Skin of body (tissue), 2 donors: Measurements from ENCODE around the gene PKD1. TPM values are rescaled to one million over a fixed set of nuclear protein-coding genes. Genes with fewer than 3 reads are reported as not detected.

ENCODE experiments used
- DNase-seq: peaks from one replicate; lab custom pipeline; 2025; lab: John Stamatoyannopoulos, UW
- total RNA-seq: library from RNA; depleted of rRNA; stranded (reverse); fragments of >200 nt; gene quantifications from one replicate; pipeline ENCODE4 v1.2.3, GENCODE V29; 2014

PKD1 gene
- total RNA-seq, 1 donor from 2014 or later: 76.2 TPM

DNA sequence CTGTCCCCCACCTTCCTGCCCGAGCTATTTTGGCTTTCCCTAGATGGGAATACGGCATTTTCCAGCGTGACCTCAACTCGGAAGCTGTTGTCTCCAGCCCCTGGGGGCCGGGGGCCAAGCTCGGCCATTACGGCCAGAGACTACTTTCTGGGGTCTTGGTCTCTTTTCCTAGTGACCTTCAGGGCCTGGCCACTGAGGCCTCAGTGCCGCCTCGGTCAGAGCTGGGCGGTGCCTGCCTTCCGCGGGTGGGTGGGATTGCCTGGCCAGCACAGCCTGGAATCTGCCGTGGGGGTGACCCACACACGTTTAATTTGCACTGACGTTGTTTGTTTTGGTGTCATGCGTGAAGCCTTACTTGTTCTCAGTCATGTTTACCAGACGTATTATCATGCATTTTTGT lies 58.7 kb downstream of the PKD1 start:
- no peak for DNase-seq

DNA sequence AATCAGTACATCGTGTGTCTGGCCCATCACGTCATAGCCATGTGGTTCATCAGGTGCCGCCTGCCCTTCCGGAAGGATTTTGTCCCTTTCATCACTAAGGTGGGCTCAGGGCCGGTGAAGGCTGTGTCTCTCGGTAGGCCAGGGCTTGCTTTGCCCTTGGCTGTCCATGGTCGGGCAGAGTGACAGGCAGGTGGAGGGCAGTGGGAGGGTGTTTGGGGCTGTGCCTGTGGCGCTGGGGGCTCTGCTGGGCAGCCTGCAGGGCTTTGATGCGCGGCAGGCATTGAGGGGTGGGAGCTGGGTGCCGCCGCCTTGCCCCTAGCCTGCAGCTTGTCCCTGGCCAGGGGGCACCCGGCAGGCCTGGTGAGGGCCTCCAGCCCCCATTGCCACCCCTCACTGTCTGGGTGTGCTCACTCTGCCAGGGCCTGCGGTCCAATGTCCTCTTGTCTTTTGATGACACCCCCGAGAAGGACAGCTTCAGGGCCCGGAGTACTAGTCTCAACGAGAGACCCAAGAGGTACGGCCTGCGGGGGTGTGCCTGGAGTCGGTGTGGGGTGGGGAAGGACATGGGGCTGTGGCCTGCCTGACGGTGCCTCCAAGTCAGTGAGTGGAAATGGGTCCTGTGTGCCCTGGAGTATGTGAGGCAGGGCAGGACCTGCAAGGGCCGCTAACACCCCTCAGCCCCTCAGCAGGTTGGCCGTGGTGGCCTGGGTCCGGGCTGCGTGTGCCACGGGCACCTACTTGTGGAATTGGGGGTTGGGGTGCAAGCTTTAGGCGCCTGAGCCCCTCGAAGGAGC lies 59.4 kb downstream of the PKD1 start:
- DNase-seq: no peak

DNA sequence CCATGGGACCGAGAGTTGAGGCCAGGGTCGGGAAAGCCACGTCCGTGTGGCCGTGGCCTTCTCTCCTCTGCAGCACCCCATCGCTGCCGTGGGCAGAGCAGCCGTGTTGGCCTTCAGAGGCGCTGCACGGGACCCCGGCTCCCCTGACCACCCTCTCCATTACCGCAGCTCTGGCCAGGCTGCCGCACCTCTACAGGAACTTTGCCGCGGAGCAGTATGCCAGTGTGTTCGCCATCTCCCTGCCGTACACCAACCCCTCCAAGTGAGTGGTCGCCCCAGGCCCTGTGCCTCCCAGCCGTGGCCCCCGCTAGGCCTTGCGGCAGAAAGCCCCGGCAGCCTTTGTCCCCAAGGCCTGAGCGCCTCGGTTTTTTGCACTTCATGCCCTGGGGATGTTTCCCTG lies 60.1 kb downstream of the PKD1 start:
- DNase-seq: no peak

DNA sequence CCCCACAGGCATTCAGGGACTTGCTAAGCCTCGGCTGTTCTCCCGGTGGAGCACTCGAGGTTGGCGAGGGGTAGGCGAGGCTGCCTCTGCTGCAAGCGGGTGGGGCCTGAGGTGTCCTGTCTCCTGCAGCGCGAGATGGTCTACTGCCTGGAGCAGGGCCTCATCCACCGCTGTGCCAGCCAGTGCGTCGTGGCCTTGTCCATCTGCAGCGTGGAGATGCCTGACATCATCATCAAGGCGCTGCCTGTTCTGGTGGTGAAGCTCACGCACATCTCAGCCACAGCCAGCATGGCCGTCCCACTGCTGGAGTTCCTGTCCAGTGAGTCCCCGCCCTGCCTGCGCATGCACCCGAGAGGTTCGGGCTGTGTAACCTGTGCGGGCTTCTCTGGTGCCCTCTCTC lies 61.6 kb downstream of the PKD1 start:
- no peak for DNase-seq

DNA sequence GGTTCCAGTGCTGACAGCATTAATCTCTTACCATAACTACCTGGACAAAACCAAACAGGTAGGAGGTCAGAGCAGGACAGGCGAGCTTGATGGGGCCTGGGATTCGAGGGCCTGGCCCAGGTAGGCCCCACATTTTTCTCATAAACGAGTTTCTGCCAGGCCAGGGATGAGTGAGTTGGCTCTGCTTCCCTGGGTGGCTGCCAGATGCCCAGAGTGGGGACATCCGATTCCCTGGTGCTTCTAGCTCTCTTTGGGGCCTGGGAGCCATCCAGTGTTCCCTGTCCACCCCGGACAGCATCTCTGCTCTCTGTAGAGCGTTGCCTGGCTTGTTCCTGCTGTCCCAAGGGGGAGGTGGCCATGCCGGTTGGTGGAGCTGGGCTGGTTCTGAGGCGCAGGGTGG lies 62.8 kb downstream of the PKD1 start:
- no peak for DNase-seq

DNA sequence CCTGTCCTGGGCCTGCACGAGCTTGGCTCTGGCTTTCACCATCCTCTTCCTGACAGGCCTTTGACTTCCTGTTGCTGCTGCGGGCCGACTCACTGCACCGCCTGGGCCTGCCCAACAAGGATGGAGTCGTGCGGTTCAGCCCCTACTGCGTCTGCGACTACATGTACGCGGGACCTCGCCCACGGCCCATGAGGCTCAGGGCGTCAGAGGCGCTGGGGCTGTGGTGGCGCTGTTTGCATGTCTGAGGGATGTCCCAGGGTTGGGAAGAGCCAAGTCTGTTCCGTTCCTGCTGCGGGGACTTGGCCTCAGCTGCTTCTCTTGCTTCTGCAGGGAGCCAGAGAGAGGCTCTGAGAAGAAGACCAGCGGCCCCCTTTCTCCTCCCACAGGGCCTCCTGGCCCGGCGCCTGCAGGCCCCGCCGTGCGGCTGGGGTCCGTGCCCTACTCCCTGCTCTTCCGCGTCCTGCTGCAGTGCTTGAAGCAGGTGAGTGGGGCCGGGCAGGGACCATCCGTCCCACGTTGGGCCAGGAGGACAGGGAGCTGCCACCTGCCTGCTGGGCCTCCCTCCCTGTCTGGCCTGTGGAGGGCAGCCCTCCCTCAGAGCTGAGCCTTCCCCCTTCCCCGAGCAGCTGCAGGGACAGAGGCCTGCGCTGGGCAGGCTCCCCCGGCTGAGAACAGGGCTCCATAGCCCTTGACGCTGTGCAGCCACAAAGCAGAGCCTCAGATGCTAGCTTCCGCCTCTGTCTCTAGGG lies 64.1 kb downstream of the PKD1 start:
- no peak for DNase-seq

DNA sequence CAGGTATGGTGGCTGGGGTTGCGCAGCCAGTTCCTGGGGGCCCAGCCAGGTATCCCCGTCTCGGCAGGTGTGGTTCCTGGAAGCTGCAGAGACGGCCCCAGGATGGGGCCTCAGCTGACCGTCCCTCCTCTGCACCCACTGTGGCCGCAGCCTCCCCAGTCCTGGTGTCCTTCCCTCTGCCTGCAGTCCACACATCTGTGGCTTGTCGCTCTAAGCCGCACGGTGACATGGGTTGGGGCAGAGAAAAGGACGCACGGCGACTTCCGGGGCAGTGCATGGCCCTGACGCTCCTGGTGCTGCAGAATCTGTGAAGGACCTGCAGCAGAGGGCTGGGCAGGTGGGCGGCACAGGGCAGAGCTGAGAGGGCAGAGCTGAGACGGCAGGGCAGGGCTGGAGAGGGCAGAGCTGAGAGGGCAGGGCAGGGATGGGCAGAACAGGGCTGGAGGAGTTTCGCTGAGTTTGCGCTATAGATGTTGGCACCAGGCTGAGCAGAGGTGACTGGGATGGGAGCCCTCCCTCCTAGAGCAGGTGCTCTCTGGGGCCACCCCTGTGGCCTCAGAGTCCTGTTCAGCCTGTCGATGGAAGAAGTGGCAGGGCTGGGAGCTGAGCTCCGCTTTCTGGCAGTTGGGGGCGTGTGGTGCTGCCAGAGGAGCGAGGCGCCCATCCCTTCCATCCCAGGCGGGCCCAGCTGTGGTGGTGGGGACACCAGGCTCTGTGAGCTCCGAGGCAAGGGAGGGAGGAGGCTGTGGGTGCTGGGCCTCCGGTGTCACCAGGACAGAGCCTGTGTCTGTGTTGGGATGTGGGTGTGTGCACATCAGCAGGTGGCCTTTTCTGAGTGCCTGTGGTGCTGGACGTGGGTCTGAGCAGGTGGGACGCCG lies 64.9 kb downstream of the PKD1 start:
- DNase-seq: no peak

DNA sequence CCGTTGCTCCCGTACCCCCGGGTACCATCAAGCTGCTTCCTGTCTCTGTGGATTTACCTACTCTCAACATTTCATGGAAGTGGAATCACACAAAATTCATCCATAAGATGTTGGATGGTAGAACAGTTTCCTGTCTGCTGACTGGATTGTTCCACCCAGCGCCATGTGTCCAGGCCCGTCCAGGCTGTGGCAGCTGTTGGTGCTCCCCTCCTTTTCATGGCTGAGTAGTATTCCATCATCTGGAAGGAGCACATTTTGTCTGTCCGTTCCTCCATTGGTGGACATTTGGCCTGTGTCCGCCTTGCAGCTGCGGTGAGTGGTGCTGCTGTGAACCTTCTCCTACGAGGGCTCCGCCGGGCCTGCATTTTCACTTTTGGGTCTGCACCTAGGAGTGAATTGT lies 69.6 kb downstream of the PKD1 start:
- DNase-seq: no peak

DNA sequence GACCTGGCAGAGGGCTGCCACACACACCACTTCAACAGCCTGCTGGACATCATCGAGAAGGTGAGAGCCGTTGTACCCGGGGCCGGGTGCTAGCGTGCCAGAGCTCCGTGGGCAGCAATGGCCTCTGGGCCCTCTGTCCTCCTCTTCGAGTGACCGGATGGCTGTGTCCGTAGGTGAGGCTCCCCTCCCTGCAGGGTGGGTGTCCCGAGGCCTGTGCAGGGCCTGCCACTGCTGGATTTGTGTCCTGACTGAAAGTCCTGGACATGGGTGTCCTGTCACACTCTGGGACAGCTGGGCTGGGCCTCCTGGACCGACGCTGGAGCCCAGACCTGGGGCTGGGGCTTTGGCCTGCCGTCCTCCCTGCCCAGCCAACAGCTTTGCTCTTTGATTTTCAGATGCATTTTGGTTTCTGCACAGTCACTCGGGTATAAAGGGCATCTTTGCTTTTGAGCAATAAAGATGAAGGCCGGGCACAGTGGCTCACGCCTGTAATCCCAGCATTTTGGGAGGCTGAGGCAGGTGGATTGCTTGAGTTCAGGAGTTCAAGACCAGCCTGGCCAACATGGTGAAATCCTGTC lies 71.2 kb downstream of the PKD1 start:
- DNase-seq: no peak

DNA sequence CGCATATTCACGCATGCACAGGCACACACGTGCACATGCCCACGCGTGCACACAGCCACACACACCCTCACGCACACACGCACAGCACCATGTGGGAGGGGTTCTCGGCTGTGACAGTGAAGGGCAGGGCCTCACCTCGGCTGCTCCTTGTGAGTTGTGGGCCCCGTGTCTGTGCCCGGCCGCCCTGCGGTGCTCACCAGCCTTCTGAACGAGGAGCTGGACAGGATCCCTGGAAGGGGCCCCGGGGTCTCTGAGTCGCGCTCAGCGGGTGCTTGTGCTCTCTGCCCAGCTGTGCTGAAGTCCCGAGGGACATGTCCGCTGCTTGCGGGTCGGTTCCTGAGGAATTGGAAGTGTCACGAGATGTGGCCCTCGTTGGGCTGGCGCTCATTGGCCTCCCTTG lies 71.8 kb downstream of the PKD1 start:
- DNase-seq: no peak

DNA sequence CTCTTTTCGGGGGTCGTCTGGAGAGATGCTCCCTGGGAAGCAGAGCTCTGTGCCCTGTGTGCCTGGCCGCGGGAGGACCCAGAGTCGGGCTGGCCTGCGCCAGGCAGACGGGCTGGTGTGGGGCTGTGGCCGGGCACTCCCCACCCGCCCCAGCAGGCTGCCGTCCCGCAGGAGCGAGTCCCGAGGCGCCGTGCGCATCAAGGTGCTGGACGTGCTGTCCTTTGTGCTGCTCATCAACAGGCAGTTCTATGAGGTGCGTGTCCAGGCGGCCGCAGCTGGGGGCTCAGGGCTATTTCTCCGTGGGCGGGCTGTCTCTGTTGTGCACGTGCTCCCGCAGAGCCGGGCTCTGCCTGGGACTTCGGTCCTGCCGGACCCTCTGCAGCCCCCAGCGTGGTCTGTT lies 72.9 kb downstream of the PKD1 start:
- DNase-seq: no peak

DNA sequence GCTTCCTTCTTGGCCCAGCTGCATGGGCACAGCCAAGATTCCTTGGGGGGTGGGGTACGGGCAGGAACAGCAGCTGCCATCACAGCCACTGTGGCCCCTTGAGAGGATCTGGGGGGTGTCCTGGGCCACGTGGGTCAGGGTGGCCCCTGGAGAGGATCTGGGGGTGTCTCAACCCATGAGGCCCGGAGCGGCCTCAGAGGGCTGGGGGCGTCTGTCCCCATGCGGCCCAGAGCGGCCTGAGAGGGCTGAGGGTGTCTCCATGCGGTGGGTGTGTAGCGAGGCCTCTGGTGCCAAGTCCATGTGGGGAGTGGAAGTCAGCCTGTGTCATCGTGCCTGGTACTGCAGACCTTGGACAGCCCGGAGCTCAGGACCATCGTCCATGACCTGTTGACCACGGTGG lies 74.2 kb downstream of the PKD1 start:
- no peak for DNase-seq

DNA sequence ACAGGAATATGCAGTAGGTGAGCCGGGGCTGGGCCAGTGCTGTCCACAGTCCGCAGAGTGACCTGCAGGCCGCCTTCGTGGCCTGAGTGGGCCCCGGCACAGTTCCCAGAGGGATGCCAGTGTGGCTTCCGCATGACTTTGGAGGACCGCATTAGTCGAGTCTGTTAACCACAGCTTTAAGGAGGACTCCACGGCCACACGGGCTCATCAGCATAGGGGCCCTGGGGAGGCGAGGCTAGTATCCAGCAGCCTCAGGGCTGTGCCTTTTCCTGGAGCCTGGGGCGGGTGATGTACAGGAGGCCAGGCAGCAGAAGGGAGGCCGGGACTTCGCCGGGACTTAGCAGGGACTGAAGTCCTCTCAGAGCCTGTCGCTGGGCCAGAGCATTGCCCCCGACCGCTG lies 74.7 kb downstream of the PKD1 start:
- DNase-seq: no peak

DNA sequence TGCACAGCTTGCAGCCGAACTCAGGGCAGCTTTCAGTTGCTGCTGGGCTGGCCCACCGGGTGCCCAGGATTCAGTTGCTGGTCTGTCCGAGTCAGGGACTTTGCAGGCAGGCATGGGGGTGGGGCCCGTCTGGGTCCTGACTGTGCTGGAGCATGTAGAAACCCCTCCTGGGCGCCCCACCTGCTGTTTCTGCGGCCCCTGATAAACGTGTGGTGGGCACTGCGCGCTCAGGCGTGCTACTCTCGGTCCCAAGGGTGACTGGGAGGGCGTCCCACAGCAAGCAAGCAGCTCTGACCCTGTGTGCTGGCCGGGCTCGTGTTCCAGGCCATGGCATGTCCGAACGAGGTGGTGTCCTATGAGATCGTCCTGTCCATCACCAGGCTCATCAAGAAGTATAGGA lies 75.4 kb downstream of the PKD1 start:
- no peak for DNase-seq

DNA sequence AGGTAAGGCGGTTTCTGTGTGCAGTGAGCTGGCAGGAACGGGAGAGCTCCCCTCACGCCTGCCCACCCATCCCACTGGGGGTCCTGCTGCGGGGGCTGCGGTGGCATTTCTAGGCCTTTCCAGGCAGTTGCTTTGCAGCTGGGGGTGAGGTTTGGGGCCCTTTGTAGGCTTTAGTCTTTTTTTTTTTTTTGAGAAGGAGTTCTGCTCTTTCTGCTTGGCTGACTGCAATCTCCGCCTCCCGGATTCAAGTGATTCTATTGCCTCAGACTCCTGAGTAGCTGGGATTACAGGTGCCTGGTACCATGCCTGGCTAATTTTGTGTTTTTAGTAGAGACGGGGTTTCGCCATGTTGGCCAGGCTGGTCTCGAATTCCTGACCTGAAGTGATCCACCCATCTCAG lies 76.8 kb downstream of the PKD1 start:
- DNase-seq: no peak

DNA sequence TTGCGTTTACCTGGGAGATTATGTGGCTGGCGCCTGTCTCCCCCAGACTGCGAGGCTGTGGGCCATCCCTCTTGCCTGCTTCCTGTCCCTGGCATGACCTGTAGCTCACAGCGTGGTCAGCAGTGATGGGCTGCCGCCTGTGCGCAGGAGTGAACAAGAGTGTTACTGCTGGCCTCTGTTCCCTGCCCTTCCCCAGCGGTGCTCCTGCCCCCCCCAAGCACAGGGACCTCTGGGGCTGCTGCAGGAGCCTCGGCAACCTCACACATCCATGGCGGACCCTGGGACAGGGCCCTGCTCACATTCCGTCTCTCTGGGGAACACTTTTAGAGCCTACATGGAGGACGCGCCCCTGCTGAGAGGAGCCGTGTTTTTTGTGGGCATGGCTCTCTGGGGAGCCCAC lies 77.3 kb downstream of the PKD1 start:
- DNase-seq: no peak

DNA sequence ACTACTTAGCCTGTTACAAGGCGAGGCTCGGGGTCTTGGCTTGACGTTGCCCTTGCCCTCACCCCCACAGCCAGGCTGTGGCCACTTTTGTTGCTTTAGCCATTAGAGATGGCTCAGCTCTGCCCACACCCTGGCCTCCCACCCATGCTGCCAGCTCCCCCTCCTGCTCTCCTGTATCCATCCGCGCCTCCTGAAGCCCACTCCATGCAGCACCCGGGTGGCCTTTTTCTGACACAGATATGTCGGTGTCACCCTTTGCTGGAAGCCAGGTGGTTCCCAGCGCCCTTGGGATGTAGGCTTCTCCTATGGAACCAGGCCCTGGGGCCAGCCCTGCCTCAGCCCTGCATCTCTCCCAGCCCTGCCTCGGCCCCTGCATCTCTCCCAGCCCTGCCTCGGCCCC lies 78.3 kb downstream of the PKD1 start:
- no peak for DNase-seq

DNA sequence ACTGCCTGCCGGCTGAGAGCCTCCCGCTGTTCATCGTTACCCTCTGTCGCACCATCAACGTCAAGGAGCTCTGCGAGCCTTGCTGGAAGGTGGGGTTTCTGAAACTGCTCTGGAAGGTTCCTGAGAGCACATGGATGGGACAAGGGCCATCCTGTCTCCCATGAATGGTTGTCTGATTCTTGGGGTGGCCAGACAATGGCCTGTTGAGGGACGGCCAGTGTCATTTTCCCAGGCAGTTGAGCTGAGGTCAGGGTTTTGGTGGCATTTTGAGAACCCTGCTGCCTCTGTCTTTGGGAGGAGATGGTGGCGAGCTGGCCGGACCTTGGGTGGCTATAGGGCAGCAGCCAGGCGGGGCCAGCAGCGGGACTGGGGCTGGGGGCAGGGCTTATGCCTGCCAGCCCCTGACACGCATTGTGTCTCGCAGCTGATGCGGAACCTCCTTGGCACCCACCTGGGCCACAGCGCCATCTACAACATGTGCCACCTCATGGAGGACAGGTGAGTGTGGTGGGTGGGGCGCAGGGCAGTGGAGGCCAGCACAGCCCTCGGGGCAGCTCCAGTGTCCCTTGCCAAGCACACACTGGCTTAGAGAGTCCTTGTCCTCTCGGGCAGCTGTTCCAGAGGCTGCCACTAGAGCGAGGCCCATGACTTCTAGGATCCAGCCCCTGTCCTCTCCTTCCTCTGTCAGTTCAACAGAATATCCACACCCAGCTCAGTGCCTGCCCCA lies 78.9 kb downstream of the PKD1 start:
- DNase-seq: no peak

DNA sequence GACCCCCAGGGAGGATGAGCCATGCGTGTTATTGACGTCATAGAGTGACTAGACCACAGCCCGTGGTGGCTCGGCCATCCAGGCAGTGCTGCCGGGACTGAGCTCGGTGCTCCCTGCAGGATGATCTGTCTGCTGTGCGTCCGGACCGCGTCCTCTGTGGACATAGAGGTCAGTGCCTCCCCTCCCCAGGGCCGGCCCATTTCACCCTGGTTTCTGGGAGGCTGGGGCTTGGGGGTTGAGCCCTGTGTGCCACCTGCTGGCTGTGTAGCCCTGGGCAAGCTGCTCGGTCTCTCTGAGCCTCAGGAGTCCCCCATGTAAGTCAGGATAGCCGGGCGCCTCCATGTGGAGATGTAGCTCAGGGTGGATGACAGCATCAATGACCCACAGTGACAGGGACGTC lies 79.6 kb downstream of the PKD1 start:
- no peak for DNase-seq

DNA sequence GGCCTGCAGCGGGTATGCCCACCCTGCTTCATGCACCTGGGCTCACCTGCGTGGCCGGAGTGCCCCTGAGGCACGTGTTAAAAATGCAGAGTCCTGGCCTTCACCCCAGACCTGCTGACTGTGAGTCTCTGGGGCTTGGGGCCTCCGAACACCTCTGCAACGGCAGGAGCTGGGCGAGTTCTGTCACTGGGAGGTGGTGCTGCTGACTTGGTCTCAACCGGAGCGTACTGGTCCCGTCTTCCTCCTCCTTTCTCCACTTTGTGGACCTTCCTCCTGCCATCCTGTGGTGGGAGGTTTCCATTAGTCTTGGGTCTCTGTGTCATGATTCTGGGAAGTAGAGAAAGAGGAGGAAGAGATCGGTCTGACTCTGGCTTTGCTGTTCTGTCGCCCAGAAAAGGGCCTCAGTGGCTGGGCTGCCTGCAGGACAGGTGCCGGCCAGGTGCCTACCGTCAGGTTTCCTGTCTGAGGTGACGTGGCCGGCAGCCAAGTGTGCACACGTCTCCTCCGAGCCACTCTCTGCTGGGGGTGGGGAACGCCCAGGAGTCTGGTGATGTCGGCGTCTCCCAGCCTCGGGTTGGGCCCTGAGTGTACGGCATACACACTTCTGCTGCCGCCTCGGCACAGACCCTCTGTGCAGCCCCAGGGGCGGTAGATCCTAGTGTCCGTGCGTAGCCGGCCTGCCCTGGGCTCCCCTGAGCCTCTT lies 81.0 kb downstream of the PKD1 start:
- DNase-seq: no peak

DNA sequence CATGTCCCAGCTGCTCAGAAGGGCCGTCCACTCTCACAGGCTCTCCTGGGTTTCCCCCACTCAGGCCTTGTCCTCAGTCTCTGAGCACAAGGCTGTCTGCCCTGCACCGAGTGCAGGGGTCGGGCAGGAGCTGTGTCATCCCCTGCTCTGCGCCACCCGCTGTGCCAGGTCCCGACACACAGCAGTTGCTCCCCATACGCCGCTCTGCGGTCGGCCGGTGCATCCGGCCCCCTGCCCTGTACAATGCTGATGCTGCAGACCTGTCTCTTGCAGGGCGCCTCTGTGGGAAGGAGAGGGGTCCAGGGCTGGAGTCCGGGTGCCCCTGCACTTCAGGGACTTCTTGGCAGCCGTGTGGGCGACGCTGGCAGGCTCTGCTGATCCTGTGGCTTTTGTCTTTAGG lies 81.8 kb downstream of the PKD1 start:
- DNase-seq: no peak
